ENCODE results near the gene RAB29.

- no peak for TF ChIP-seq CTCF (IDR thresholded peaks at IDR 0.05)
- no peak for TF ChIP-seq POLR2A (IDR thresholded peaks at IDR 0.05)
These were observed 56.3 kb downstream of the RAB29 start for GRCh38 chr1:205719015-205719414.

All from heart left ventricle (tissue), 13 donors.